Measurements from ENCODE around the gene FBXO24. TPM values are rescaled to one million over a fixed set of nuclear protein-coding genes. Genes with fewer than 3 reads are reported as not detected.
A peak's percentile ranks its signal among the peaks of the same experiment; 100 is the strongest.

FBXO24 gene
- total RNA-seq, 2 experiments from 2014 or later, result 0.16 to 1.7 TPM

DNA sequence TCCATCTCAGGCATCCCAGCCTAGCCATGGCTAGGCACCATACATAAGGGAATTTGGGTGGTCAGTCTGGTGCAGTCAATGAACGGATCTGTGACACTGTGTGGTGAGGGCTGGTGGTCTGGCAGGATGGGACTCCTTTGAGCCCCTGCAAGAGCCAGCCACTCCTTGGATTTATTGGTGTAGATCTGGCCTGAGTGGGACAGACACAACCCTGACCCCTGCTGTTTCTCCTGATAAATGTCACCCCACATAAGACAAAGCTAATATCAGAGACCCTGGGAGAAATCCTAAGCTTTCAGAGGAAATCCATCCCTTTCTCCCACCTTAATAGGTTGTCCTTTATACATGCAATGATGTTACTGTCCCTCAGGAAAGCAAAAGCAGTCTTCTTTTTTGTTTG is 2.3 kb downstream of the FBXO24 start:
- no peak overlapping the region for H3K4me2 ChIP-seq (ENCODE audit: low read length)
- peaks cover 13% of the 10 kb centered on the region; the same call in 1 of the 2 replicates for H3K79me2 ChIP-seq (ENCODE audit: insufficient read depth, low read depth, low read length)
- H3K4me3 ChIP-seq (ENCODE audit: low read depth, low read length, poor library complexity, severe bottlenecking), result no peak overlapping the region
- H3K9me2 ChIP-seq (ENCODE audit: insufficient read depth, low read length), result no peaks in the 10 kb centered on the region
- no peaks in the 10 kb centered on the region for H3K9me3 ChIP-seq (ENCODE audit: low read length)
- intact Hi-C loops (cut with micrococcal nuclease; ENCODE audit: unreplicated experiment), result loop anchor here (1.0 kb wide), 1 partner anchor 24 kb away; no protein-coding TSS in a partner anchor
- no peak for TF ChIP-seq EZH2phosphoT487 (IDR thresholded peaks at IDR 0.05; ENCODE audit: borderline replicate concordance, low read depth, low read length)
- TF ChIP-seq, protein P1, sequence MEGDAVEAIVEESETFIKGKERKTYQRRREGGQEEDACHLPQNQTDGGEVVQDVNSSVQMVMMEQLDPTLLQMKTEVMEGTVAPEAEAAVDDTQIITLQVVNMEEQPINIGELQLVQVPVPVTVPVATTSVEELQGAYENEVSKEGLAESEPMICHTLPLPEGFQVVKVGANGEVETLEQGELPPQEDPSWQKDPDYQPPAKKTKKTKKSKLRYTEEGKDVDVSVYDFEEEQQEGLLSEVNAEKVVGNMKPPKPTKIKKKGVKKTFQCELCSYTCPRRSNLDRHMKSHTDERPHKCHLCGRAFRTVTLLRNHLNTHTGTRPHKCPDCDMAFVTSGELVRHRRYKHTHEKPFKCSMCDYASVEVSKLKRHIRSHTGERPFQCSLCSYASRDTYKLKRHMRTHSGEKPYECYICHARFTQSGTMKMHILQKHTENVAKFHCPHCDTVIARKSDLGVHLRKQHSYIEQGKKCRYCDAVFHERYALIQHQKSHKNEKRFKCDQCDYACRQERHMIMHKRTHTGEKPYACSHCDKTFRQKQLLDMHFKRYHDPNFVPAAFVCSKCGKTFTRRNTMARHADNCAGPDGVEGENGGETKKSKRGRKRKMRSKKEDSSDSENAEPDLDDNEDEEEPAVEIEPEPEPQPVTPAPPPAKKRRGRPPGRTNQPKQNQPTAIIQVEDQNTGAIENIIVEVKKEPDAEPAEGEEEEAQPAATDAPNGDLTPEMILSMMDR (conservative IDR thresholded peaks at IDR 0.05; ENCODE audit: low read length), result peak; percentile 81
- no peak overlapping the region for H2AFZ ChIP-seq (ENCODE audit: low read length)
- no peaks in the 10 kb centered on the region for H4K20me1 ChIP-seq (ENCODE audit: insufficient read depth, low read length)
- ChIA-PET POLR2A (interaction anchor here (0.6 to 1.5 kb wide), 8 partner anchors 10 to 432 kb away, joined by 3 to 7 read pairs (median 4); partner anchors contain the start of genes GIGYF1, MOSPD3, MUC17 and PCOLCE), CTCF (ENCODE audit: unreplicated experiment) (interaction anchor here (0.6 to 1.0 kb wide), 4 partner anchors 23 to 105 kb away, joined by 3 to 6 read pairs (median 4); partner anchors contain the start of gene MOSPD3)
- H3K27ac ChIP-seq (ENCODE audit: low read depth, low read length, poor library complexity, severe bottlenecking), result no peak overlapping the region
- peak; percentile 57 for DNase-seq (ENCODE audit: low spot score)
- H3K36me3 ChIP-seq (ENCODE audit: insufficient read depth, low read length), result no peaks in the 10 kb centered on the region
- H3K4me1 ChIP-seq (ENCODE audit: insufficient read depth, low read length, poor library complexity, severe bottlenecking), result peaks cover 20% of the 10 kb centered on the region
- BruUV-seq (replicated peaks), result no TSS peak

GRCh38 chr7:100589341-100589947 is 3.3 kb downstream of the FBXO24 start:
- Histone ChIP-seq H3K9me3 (ENCODE audit: low read length) (no peaks in the 10 kb centered on the region), H3K9me2 (ENCODE audit: insufficient read depth, low read length) (no peaks in the 10 kb centered on the region), H3K4me1 (ENCODE audit: insufficient read depth, low read length, poor library complexity, severe bottlenecking) (peaks cover 10% of the 10 kb centered on the region), H3K4me3 (ENCODE audit: low read depth, low read length, poor library complexity, severe bottlenecking) (no peak overlapping the region), H3K27ac (ENCODE audit: low read depth, low read length, poor library complexity, severe bottlenecking) (no peak overlapping the region), H3K36me3 (ENCODE audit: insufficient read depth, low read length) (no peaks in the 10 kb centered on the region), H2AFZ (ENCODE audit: low read length) (no peak overlapping the region), H4K20me1 (ENCODE audit: insufficient read depth, low read length) (no peaks in the 10 kb centered on the region), H3K4me2 (ENCODE audit: low read length) (no peak overlapping the region), H3K79me2 (ENCODE audit: insufficient read depth, low read depth, low read length) (peaks cover 13% of the 10 kb centered on the region; the same call in 1 of the 2 replicates)
- ChIA-PET POLR2A (interaction anchor here (0.6 to 1.5 kb wide), 6 partner anchors 9 to 223 kb away, joined by 3 to 7 read pairs (median 4); partner anchors contain the start of genes GIGYF1, MOSPD3 and POP7), CTCF (ENCODE audit: unreplicated experiment) (interaction anchor here (0.6 kb wide), 1 partner anchor 103 kb away, joined by 3 read pairs; no protein-coding TSS in a partner anchor)
- DNase-seq (ENCODE audit: low spot score), result no peak
- TF ChIP-seq, protein P1 (conservative IDR thresholded peaks at IDR 0.05; ENCODE audit: low read length), result no peak
- TF ChIP-seq EZH2phosphoT487 (IDR thresholded peaks at IDR 0.05; ENCODE audit: borderline replicate concordance, low read depth, low read length), result no peak
- intact Hi-C loops (cut with micrococcal nuclease; ENCODE audit: unreplicated experiment), result no loop called here
- no TSS peak for BruUV-seq (replicated peaks)
